SW480 (cell line): Measurements from ENCODE around the gene SECISBP2.
"Not testable (repeated sequence)": the region's sequence is repeated elsewhere in the genome, so short reads cannot be mapped to it uniquely, and the experiment has no call there.

ENCODE experiments used
- DNase-seq: peaks from one replicate; pipeline ENCODE4 v3.0.0-alpha.2; 2016; ENCODE audit warnings: low spot score

SECISBP2 gene, protein sequence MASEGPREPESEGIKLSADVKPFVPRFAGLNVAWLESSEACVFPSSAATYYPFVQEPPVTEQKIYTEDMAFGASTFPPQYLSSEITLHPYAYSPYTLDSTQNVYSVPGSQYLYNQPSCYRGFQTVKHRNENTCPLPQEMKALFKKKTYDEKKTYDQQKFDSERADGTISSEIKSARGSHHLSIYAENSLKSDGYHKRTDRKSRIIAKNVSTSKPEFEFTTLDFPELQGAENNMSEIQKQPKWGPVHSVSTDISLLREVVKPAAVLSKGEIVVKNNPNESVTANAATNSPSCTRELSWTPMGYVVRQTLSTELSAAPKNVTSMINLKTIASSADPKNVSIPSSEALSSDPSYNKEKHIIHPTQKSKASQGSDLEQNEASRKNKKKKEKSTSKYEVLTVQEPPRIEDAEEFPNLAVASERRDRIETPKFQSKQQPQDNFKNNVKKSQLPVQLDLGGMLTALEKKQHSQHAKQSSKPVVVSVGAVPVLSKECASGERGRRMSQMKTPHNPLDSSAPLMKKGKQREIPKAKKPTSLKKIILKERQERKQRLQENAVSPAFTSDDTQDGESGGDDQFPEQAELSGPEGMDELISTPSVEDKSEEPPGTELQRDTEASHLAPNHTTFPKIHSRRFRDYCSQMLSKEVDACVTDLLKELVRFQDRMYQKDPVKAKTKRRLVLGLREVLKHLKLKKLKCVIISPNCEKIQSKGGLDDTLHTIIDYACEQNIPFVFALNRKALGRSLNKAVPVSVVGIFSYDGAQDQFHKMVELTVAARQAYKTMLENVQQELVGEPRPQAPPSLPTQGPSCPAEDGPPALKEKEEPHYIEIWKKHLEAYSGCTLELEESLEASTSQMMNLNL

DNA sequence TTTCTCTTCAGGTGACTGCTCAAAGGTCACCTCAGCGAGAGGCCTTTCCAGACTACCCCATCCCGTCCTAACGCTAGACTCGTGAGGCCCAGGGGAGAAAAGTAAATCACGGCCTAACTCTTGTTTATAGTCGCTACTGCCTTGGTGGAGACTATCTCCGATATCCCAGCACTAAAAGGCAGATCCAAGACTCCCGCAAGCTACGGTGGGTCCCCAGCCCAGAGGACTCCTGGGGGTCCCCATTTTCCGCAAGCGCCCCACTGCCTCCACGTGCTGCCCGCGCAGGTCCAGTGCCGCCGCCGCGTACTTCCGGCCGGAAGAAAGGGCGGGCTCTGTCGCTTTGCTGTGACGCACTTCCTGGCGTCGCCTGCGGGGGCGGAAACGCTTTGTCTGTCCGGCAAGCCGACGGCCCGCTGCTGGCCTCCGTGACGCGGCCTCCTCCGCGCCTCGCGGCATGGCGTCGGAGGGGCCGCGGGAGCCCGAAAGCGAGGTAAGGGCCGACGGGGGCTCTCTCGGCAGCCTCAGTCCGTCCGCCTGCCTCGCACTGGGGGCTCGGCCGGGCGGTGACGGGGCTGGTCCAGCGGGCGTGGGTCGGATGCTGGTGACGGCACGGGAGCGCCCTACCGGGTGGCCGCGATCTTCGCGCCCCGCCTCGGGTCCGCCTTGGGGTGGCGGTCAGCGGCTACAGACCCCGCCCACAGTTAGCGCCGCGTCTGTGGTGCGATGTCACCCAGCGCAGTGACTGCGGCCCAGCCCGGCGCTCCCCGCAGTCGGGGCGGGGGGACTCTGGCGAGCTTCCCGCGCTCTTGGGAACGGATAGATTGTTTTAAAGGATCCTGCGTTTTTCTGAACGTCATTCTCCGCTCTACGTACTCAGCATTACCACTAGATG, at the start of gene SECISBP2:
Gene SECISBP2, plus strand, starts transcription at position 378 of the 892 bp plus-strand sequence. Its CDS starts 77 bp downstream, at position 455.
- peak; percentile 98 for DNase-seq

DNA sequence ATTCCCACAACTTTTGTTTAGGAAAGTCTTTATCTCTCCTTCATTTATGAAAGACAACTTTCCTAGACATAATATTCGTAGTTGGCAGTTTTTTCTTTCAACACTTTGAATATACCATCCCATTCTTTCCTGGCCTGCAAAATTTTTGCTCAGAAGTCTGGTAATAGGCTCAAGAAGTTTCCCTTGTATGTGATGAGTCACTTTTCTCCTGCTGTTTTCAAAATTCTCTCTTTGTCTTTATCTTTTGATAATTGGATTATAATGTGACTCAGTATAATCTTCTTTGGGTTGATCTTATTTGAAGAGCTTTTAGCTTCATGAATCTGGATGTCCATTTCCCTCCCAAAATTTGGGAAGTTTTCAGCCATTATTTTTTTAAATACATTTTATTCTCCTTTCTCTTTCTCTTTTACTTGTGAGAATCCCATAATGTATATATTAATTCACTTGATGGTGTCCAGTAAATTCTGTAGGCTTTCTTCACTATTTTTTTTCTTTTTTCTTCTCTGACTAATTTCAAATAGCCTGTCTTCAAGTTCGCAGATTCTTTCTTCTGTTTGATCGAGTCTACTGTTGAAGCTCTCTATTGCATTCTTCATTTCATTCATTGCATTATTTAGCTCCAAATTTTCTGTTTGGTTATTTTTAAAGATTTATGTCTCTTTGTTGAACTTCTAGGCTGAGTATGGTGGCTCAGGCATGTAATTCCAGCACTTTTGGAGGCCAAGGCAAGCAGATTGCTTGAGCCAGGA, 44.6 kb upstream of the SECISBP2 start:
- DNase-seq: no peak

DNA sequence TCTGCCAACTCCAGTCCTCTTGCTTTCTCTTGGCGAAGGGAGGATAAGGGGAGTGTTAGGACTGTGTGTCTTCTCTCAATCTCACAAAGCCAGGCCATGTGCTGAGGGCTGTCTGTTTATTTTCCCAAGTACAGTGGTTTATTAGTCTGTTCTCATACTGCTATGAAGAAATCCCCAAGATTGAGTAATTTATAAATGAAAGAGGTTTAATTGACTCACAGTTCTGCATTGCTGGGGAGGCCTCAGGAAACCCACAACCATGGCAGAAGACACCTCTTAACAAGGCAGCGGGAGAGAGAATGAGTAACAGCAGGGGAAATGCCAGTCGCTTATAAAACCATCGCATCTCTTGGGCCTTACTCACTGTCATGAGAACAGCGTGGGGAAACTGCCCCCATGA, 43.5 kb upstream of the SECISBP2 start:
- DNase-seq: no peak

DNA sequence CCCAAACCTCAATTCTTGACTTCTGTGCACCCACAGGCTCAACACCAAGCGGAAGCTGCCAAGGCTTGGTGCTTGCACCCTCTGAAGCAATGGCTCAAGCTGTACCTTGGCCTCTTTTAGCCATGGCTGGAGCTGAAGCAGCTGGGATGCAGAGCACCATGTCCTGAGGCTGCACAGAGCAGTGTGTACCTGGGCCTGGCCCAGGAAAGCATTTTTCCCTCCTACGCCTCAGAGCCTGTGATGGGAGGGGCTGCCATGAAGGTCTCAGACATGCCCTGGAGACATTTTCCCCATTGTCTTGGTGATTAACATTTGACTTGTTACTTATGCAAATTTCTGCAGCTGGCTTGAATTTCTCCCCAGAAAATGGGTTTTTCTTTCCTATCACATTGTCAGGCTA, 42.3 kb upstream of the SECISBP2 start:
- not testable (repeated sequence) for DNase-seq

DNA sequence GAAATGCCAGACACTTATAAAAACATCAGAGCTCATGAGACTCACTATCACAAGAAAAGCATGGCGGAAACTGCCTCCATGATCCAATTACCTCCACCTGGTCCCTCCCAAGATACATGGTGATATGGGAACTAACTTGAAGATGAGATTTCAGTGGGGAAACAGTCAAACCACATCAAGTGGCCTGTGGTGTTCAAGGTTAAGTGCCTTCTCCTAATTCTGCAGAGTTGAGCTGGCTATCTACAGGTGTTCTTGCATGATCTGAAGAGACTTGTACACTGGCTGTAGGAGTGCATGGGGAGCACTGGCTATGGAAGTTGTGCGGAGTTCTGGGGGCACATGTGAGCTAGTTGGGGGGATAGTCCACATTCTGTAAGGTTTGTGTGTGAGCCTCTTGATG, 41.3 kb upstream of the SECISBP2 start:
- DNase-seq: no peak

DNA sequence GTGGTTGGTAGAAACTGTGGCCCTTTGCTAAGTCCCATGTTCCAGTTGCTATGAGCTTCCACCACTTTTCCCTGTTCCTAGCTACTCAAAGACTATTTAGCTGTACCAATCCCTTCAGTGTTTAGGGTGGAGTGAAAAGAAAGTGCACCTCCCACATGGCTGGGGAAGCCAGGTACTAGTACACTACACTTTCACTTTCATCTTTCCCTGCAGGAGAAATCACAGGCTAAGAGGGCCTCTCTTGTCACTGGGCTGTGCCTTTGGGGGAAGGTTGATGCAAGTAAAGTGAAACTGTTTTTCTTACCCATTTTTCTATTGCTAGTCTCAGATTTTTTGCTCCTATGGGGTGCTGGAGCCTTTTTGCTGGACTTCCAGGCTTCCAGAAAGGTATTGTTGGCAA, 40.8 kb upstream of the SECISBP2 start:
- peak; percentile 41 for DNase-seq

DNA sequence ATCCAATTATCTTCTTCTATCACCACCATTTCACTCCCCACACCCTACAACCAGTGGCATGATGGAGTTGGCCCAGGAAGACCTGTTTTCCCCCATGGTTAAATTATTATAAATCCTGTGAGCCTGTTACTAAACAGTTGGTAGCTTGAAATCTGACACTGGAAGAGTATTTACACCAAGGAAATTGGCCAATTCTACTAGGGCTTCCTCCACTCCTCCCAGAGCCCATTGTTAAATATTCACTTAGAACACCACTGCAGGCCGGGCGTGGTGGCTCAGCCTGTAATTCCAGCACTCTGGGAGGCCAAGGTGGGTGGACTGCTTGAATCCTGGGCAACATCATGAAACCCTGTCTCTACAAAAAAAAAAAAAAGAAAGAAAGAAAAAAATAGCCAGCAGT, 39.7 kb upstream of the SECISBP2 start:
- DNase-seq: no peak

DNA sequence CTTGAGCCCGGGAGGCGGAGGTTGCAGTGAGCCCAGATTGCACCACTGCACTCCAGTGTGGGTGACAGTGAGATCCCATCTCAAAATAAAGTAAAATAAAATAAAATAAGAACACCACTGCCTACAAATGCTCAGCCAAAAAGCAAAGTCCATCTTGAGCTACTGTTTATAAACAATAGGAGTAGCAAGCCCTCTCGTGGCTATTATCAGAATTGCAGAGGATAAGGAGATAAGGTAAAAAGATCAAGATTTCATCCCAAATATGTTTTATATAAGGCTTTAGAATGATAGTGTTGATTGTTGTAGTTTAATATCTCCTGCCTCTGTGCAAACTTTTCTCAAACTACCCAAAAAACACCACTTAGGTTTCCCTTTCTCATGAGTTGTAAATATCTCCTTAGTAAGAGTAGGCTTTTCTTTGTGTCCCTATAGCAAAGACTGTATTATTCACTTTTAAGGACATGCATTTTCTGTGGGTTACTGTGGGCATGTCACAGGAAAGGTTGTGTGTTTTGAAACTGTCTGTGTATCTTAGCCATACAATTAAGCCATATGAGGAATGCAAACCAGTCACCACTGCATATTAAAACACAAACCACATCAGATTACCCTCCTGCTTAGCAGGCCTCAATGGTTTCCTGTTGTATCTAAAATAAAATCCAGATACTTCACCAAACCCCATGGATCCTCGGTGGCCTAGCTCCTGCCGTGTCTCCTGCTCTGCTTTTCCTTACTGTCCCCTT, 39.1 kb upstream of the SECISBP2 start:
- peak; percentile 56 for DNase-seq

DNA sequence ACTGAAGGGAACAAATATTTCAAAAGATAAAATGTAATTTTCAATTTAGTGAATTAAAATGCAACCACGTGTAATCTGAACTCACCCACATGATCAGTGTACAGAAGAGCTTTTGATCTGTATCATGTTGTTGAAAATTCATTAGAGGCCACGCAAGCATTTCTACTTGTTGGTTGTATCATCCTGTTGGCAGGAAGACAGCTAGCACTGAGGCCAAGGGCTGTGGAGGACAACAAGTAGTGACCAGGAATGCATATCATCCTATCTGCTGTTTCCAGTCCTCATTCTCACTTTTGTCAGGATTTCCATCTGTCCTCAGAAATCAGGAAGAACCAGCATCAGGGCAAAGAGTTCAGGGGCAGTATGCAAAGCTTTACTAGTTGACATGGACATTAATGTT, 37.2 kb upstream of the SECISBP2 start:
- DNase-seq: no peak

DNA sequence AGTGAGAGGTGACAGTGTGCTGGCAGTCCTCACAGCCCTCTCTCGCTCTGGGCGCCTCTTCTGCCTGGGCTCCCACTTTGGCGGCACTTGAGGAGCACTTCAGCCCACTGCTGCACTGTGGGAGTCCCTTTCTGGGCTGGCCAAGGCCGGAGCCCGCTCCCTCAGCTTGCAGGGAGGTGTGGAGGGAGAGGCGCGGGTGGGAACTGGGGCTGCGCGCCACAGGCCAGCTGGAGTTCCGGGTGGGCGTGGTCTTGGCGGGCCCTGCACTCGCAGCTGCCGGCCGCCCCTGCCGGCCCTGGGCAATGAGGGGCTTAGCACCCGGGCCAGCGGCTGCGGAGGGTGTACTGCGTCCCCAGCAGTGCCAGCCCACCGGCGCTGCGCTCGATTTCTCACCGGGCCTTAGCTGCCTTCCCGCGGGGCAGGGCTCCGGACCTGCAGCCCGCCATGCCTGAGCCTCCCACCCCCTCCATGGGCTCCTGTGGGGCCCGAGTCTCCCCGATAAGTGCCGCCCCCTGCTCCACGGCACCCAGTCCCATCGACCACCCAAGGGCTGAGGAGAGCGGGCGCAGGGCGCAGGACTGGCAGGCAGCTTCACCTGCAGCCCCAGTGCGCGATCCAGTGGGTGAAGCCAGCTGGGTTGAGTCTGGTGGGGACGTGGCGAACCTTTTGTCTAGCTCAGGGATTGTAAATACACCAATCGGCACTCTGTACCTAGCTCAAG, 35.9 kb upstream of the SECISBP2 start:
- not testable (repeated sequence) for DNase-seq

DNA sequence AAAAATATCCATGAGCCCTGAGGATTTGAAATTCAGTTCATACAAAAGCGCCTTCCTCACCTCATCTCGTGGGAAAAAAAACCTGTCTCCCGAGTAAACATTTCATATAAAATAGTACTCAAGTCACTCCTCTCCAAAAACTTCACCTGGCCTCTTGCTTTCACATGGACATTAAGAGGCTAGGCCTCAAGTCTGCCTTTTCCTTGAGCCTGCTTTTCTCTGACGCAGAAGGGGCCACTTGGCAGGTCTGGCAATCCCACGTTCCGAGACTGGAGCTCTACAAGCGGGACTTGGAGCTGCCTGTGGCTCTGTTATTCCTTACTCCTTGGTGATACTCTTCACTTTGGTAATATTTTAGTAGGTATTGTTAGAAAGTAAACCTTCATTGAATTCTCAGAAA, 34.2 kb upstream of the SECISBP2 start:
- DNase-seq: no peak

DNA sequence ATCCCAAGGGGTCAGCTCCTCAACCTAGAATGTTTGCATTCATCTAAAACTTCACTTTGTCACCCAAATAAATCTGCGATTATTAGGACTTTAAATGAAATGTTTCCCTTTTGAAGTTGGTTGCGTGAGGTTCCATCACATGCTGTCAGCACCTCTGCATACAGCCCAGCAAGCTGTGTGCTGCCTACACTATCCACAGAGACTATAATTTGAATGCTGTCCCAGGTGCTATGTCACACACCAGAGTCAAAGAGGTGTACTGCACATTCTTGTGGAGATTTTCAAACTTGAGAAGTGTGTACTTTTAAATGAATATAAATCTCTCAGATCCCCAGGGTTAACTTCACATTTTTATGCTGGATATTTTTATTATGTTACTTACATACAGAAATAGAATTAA, 26.6 kb upstream of the SECISBP2 start:
- DNase-seq: no peak

DNA sequence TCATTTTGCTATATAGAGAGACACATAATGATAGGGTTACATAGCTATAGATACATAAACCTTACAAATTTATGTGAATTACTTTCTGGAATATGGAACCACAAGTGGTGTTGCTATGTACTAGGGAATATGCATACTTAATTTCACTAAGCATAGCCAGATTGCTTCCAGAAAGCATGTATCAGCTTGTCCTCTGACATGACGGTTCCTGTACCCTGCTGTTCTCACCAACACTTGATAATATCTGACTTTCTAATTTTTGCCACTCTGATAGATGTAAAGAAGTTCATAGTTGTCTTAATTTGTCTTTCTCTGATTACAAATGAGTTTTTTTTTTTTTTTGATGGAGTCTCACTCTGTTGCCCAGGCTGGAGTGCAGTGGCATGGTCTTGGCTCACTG, 25.3 kb upstream of the SECISBP2 start:
- DNase-seq: no peak

DNA sequence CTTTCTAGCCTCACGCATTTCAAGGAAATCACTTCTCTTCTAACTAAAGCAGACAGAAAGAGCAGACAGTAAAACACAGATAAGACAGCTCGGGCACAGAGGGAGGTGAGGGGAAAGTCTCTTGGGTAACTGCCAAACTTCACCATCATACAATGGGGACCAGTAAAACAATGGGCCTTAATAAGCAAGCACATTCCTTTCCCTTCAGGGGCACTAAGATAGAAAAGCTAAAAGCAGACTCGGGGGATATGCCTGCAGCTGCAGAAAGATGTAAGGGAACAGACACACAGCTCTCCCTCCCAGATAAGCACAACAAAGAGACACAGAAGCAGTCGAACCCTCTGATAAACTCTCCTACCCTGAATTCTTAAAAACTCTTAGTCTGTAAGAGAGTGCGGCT, 22.9 kb upstream of the SECISBP2 start:
- DNase-seq: no peak

DNA sequence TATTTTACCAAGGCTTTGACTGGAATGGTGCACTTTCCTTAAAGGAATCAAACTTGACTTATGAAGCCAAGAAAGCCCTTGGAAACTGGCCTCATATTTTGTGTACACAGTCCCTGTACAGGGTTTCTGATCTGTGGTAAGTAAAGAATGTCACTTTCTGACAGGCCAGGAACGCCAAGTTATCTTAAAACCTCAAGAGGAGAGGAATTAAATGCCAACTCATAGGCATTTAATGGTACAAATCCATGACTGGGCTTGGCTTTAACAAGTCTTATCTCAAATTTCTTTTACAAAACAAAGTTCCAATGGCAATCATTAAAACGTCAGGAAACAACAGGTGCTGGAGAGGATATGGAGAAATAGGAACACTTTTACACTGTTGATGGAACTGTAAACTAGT, 16.3 kb upstream of the SECISBP2 start:
- not testable (repeated sequence) for DNase-seq

DNA sequence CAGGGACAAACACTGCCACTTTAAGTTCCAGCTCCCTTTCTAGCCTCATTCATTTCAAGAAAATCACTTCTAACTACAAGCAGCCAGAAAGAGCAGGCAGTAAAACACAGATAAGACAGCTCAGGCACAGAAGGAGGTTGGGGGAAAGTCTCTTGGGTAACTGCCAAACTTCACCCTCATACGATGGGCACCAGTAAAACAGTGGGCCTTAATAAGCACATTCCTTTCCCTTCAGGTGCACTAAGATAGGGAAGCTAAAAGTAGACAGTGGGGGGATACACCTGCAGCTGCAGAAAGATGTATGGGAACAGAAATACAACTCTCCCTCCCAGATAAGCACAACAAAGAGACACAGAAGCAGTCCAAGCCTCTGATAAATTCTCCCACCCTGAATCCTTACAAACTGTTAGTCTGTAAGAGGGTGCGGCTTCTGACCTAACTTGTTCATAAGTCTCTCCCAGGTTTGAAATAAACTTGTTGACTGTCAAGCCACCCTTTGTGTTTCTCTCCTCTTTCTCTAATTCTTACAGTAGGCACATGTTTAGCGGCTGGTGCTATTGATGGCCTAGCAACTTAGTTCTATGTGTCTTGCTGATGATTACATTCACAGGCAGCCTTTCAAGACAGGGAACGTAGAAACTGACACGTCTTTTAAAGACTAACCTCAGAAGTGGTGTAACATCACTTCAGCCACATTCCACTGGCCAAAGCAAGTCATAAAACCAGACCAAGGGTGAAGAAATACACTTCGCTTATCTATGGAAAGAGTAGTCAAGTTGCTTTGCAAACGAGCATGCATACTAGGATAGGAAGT, 14.1 kb upstream of the SECISBP2 start:
- DNase-seq: no peak

DNA sequence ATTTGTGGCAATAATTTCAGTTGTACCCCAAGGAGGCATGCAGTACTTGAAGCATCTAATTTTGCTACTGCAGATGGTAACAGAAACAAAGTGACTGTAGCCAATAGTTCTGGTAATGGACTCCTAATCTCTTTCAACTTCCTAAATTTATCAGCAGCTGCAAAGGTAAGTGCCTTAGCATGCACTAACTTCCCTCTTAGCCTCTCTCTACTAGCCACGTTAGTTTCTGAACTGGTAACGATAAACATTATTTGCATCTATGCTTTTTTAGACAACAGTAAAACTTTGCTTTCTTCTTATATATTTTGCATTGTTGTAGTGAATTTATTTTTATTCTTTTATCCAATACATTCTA, 13.5 kb upstream of the SECISBP2 start:
- DNase-seq: no peak

DNA sequence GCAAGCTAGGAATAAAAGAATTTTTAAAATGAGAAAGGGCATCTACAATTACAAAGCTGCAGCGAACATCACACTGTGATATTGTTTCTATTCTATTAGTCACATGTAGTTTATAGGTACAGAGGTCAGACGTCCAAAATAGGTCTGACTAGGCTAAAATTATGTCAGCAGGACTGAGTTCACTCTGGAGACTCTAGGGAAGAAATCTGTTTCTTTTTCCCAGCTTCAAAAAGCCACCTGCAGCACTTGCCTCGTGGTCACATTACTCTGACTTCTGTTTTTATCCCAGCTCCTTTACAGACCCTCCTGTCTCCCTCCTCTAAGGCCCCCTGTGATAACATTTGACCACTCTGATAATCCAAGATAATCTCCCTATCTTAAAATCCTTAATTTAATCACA, 12.4 kb upstream of the SECISBP2 start:
- DNase-seq: no peak

DNA sequence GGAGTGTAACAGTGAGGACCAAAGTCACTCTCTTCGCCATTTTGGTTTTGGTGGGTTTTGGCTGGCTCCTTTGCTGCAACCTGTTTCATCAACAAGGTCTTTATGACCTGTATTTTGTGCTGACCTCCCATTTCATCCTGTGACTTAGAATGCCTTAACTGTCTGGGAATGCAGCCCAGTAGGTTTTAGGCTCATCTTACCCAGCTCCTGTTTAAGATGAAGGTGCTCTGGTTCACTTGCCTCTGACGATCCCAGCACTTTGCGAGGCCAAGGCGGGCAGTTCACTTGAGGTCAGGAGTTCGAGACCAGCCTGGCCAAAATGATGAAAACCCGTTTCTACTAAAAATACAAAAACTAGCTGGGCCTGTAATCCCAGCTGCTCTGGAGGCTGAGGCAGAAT, 9.1 kb upstream of the SECISBP2 start:
- DNase-seq: no peak
